HG03442 (cell line): ENCODE measurements around the gene ATG16L1.

Source experiments
- ATAC-seq: cut with Tn5 transposase; IDR thresholded peaks from one replicate; pipeline ENCODE4 v1.9.1; 2021; ENCODE audit warnings: mild to moderate bottlenecking, moderate library complexity; ENCODE audit not compliant: unreplicated experiment

Gene ATG16L1

DNA sequence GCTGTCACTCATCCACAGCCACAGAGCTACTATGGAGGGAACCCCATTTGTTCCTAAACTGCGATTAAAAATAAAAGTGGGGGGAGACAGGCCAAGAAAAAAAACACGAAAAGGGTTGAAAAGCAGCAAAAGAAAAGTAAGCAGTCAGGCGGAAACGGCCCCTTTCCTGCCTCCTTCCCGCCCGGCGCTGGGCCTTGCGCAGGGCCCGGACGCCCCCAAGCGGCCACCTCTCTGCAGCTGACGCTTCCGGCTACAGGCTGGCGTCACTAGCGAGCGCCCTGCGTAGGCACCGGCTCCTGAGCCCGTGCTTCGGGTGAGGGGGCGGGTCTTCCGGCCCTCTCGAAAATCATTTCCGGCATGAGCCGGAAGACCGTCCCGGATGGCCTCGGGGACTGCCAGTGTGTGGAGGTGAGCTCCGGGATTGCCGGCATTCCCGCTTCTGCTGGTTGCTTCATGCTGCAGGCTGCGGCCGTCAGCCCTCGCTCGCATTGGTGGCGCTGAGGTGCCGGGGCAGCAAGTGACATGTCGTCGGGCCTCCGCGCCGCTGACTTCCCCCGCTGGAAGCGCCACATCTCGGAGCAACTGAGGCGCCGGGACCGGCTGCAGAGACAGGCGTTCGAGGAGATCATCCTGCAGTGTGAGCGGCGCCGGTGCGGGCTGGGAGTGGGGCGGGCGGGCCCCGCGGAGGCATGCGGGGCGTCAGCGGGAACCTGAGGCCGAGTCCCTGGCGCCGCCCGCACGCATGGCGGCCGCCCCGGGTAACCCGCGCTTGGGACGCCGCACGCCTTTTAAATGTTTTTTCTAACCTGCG, at the start of gene ATG16L1:
ATG16L1 (plus strand) TSS at position 368 of the 811 bp plus-strand sequence; CDS start at position 523, 155 bp downstream.
- peak; percentile 92 for ATAC-seq

DNA sequence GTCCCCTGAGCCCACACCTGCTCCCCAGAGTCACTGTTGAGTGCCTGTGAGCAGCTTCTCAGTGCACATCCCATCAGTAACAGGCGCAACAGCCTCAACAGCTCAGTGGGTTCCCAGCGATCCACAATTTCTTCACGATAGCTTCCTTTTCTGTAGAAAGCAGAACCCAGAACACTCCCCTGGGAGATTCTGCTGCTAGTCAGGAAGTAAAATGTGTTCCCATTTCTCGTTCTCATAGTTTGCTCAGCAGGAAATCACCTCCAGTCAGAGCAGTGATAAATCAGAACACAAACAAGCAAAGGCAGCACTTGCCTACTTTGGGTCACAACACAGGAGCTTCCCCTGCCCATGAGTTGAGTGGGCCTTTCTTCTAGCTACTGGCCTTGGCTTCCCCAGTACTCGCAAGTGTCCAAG, 48.9 kb upstream of the ATG16L1 start:
- no peak for ATAC-seq

DNA sequence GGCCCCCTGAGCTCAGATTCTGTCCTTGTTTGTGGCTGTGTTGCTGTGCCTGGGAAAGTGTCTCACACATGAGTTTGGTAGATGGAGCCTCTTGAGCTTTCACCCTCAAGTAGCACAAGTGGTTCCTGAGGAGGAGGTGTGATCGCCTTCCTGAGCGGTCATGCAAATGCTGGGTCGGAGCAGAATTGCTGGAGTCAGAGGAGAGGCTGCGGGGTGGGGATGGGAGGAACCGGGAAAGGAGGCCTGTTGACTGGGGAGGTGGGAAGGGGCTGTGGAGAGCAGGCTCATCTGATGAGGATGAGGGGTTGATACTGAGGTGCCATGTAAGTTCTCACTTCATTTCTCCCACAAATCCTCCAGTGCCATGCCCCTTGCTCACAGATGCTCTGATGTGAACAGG, 48.4 kb upstream of the ATG16L1 start:
- no peak for ATAC-seq

DNA sequence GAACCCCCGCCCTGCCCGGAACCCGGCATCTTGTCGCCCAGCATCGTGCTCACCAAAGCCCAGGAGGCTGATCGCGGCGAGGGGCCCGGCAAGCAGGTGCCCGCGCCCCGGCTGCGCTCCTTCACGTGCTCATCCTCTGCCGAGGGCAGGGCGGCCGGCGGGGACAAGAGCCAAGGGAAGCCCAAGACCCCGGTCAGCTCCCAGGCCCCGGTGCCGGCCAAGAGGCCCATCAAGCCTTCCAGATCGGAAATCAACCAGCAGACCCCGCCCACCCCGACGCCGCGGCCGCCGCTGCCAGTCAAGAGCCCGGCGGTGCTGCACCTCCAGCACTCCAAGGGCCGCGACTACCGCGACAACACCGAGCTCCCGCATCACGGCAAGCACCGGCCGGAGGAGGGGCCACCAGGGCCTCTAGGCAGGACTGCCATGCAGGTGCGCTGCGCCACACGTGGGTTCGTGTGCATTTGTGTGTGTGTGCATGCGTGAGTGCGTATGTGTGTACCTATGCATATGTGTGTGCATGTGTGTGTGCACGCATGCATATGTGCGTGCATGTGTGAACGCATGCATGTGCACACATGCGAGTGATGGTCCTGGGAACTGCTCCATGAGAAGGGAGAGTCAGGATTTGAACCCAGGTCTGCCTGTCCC, 47.1 kb upstream of the ATG16L1 start:
- no peak for ATAC-seq

DNA sequence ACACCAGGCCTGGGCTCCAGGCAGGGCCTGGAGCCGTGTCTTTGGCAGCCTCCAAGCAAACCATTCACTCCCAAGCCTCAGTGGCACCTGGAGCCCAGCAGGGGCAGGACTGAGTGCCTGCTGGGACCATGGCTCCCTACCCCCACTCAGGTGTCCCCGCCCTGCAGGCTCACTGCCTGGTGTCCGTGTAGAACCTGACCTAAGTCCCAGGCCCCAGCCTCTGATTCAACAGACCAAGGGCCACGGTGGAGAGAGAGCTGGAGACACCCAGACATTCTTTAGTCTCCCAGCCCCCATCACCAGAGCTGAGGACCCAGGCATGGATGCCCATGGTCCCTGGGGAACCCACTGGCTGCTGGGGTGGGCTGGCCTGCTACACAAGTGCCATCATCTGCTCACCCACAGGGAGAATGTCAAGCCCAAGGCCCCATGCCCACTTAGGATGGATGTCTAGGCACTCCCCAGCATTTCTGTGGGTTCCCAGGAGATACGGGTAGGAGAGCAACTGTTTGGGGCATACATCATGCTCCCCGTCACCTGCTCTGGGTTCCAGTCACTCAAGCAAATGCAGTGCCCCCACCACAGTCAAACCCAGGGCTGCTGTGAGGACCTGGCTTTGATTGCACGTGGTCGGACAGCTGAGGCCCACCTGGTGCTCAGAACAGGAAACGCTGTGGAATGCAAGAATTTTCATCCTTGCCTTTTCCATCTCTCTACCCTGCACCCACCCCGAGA, 42.9 kb upstream of the ATG16L1 start:
- ATAC-seq = no peak

DNA sequence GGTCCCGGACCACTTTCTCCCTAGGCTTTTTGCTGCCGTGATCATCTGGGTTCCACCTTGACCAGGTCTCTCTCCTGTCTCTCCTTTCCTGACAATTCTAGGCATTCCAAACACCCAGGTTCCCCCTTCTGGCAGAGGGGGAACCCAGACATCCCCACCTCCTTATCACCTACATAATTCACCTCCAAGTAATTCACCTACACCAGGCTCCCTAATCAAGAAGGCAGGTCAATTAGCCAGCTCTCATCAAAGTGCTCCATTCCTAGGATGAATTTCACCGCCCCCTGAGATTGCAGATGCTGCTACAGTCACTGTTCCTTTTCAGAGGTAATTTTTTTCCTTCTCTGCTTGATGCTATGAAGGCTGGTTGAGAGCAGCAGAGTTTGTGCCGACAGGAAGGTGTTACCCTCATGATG, 42.3 kb upstream of the ATG16L1 start:
- no peak for ATAC-seq

DNA sequence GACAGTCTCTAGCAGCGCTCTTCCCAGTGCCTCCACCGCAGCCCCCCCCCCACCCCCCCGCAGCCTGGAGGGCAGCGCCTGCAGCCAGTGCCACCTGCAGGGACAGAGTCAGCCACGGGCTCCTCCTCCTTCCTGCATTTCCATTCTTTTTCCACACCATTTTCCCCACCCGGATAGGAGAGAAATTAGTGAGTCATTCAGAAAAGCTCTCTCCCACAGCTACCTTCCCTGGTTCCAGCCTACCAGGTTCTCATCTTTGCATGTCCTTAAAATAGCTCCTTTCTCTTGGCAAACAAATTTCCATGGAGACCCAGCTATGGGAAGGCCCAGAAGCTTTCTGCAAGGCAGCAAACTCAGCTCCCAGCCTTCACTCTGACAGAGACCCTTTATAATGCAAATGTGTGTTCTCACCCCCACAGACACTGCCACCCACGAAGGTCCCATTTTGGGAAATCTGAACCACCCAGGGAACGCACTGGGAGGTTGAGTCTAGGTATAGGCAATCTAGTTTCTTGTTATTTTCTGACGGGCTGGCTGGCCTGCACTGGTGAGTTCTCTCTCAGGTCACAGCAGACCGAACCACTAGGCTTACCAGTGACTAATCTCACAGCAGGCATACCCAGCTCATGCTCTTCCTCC, 41.8 kb upstream of the ATG16L1 start:
- no peak for ATAC-seq

DNA sequence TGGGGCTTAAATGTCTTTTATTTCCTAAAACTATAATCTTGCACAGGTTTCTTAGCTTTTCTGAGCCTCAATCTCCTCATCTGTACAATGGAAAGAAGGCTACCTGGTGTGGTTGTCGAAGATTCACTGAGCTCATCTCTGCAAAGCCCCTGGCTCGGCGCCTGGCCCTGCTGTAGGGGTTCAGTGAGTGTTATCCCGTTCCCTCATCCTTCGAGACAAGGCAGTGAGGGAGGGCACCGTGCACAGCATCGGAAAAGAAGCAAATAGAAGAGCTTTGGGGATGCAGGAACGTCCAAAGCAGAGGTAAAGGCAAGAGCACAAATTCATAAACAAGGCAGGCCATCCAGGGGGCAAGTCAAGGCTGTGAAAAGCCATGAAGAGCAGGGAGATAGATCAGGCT, 41.2 kb upstream of the ATG16L1 start:
- ATAC-seq = no peak

DNA sequence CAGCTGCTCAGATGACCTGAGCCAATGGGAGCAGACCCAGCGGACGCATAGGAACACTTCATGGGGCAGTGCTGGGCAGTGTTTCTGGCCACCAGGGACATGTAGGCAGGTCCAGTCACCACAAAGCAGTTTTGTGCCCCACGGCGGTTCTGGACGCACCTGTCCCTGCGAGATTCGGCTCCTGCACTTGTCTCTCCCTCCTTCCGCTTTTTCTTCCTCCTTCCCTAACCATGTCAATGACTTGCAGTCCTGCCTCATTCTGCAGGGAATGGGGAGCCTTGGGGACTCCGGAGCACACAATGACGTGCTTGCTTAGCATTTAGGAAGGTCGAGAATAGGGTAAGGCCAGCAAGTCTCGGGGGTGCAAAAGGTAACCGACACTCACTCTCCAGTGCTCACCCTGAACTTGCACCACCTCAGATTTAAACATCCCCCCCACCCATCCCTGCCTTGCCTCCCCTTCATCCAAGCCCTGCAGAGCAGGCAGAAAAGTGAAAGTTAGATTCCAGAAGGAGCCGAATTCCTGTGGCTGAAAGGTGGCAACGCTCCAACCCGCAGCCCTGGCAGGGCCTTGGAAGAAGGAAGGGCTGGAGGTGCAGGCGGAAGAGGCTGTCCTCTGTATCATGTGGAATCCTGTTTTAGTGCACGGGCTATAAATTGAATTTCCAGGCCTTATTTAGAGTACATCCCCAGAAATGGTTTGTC, 40.5 kb upstream of the ATG16L1 start:
- ATAC-seq = no peak

DNA sequence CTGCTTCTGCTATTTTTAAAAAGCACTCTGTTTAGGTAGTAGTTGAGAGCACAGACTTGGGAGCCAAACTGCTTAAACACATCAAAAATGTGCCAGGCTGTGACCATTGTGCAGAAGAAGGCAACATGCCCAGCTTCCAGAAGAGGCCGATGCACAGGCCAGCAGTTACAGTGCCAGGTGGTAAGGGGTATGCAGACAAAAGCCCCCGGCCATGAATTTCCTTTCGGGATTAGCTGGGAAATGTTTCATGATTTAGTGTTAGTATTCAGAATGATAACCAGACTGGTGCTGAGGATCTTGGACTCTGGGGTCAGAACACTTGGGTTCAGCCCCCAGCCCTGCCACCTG, 40.0 kb upstream of the ATG16L1 start:
- ATAC-seq = no peak

DNA sequence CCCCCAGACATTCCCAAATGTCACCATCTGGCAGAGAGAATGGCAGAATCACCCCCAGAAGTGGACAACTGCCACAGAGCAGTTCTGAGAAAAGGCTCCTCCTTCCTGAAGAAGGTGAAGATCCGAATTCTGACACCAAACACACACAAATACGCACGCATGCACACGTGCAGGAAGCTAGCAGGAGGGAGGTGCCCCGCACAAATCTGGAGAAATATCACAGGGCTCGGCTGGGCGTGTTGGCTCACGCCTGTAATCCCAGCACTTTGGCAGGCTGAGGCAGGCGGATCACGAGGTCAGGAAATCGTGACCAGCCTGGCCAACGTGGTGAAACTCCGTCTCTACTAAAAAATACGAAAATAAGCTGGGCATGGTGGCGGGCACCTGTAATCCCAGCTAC, 38.5 kb upstream of the ATG16L1 start:
- ATAC-seq = no peak

DNA sequence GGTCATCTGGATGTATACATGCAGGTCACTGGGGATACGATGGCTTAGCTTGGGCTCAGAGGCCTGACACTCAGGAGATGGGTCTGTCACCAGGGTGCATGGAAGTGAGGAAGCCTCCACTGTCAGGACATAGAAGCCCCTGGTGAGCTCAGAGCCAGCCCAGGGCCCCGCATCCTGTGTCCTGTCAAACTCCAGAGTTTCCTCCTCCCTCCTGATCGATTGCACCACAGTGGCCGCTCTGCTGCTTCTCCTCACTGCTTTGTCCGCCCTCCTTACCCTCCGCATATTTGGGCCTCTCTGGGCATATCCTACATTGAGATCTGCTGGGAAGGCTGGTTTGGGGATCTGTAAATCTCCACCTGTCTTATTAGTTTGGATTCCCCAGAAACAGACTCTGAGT, 37.5 kb upstream of the ATG16L1 start:
- no peak for ATAC-seq

DNA sequence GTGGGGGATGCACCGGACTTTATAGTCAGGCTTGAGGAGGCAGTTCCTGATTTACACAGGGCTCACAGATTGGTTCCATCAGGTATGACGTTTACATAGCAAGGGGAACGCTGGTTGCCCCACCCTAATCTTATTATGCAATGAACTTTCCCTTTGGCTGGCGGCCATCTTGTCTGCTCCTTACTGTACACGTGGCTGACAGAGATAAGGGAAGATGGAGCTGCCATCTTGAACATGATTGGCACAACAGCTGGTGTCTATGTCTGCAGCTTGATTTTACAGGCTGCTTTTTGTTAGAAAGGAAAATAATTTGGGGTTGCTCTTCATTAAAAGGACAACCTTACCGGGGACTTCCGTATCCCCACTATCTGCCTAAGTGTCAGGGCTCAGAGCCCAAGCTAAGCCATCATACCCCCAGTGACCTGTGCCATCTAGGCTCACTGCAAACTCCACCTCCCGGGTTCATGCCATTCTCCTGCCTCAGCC, 33.5 kb upstream of the ATG16L1 start:
- no peak for ATAC-seq

DNA sequence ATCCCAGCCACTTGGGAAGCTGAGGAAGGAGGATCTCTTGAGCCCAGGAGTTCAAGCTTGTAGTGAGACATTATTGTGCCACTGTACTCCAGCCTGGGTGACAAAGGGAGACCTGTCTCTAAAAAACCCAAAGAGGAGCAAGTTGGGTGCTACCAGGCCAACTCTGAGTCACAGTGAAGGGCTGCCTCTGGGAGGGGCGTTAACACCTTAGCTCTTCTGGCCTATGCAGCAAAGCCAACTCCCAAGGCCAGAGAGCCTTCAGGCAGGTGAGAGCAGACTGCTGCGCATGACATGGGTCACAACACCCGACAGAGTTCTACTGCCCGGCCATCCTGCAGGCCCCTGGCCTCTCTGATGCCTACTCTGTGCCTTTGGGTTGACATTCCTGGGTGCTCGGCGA, 32.6 kb upstream of the ATG16L1 start:
- no peak for ATAC-seq

DNA sequence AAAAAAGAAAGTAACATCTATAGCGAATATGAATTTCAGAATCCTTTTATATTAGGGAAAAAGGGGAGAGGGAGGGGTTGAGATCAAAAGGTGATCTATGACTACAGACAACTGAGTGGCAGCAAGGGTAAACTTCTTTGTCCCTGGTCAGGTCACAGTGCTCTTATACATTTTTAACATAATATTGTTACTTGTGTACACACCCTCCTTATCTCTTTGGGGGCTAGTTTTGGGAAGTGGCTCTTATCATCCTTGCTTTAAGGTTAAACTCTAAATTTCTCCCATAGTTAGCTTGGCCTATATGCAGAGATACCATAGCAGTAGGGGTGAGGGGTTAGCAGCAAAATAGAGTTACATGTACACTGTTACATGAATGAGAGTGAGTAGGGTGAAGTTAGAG, 31.6 kb upstream of the ATG16L1 start:
- ATAC-seq = no peak

DNA sequence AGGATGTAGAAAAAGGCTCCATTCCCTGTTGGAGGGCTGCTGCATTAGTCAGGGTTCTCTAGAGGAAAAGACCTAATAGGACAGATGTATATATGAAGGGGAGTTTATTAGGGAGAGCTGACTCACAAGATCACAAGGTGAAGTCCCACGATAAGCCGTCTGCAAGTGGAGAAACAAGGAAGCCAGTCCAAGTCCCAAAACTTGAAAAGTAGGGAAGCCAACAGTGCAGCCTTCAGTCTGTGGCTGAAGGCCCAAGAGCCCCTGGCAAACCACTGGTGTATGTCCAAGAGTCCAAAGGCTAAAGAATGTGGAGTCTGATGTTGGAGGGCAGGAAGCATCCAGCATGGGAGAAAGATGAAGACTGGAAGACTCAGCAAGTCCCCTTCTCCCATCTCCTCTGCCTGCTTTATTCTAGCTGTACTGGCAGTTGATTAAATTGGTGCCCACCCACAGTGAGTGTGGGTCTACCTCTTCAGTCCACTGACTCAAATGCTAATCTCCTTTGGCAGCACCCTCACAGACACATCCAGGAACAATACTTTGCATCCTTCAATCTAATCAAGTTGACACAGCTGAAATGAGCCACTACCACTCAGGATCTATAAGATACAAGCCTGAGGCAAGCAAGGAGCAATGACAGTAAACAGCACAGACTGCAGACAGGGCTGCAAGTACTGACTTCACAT, 30.0 kb upstream of the ATG16L1 start:
- no peak for ATAC-seq

DNA sequence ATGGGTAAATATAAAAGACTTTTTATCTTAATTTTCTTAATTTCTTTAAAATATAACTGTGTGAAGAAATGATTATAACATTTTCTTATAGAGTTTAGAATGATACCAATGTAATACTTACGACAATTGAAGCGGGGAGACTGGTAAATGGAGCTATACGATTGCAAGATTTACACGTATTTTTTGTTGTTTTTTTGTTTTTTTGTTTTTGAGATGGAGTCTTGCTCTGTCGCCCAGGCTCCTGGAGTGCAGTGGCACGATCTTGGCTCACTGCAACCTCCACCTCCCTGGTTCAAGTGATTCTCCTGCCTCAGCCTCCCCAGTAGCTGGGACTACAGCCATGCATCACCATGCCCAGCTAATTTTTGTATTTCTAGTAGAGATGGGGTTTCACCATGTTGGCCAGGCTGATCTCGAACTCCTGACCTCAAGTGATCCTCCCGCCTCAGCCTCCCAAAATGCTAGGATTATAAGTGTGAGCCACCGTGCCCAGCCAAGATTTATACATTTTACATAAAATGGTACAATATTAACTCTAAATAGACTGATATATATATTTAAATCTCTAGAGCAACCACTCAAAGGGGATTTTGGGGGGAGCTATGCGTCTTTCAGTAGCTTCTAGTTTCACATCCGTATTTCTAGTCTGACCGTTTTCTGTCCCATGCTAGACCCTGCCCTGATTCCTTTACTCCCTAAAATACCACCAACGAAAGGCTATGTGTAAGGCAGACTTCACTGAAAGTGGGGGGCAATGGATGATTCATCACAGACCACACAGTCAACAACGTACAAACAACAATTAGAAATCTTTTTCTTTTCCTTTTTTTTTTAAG, 28.2 kb upstream of the ATG16L1 start:
- peak; percentile 74 for ATAC-seq

DNA sequence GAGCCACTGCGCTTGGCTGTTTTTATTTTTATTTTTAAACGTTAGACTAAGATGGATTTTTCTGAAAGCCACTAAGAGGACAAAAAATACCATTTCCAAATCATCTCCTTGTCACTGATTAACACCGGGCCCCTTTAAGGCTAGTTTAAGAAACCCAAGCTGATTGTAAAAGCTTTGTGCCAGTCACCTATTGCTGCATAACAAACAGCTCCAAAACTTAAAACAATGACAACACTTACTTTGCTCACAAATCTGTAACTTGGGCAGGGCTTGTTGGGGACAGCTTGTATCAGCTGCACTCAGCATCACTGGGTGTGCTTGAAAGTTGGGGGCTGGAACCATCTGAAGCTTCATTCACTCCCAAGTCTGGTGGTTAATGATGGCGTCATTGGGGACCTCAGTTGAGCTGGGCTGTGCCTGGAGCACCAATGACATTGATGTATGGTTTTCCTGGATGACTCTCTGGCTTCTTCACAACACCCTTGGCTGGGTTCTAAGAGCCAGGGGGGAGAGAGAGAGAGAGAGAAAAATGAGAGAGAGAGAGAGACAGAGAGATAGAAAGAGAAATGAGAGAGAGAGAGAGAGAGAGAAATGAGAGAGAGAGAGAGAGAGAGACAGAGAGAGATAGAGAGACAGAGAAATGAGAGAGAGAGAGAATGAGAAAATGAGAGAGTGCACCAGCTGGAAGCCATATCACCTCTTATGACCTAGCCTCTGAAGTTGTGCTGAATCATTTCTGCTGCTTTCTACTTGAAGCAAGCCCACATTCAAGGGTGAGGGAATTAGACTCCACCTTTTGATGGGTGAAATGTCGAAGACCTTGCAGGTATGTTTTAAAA, 26.0 kb upstream of the ATG16L1 start:
- no peak for ATAC-seq
